Measurements from ENCODE around the gene PLXNC1. TPM values are rescaled to one million over a fixed set of nuclear protein-coding genes. Genes with fewer than 3 reads are reported as not detected.

Gene PLXNC1
- total RNA-seq, 1 donor from 2014 or later, result 2.7 TPM

DNA sequence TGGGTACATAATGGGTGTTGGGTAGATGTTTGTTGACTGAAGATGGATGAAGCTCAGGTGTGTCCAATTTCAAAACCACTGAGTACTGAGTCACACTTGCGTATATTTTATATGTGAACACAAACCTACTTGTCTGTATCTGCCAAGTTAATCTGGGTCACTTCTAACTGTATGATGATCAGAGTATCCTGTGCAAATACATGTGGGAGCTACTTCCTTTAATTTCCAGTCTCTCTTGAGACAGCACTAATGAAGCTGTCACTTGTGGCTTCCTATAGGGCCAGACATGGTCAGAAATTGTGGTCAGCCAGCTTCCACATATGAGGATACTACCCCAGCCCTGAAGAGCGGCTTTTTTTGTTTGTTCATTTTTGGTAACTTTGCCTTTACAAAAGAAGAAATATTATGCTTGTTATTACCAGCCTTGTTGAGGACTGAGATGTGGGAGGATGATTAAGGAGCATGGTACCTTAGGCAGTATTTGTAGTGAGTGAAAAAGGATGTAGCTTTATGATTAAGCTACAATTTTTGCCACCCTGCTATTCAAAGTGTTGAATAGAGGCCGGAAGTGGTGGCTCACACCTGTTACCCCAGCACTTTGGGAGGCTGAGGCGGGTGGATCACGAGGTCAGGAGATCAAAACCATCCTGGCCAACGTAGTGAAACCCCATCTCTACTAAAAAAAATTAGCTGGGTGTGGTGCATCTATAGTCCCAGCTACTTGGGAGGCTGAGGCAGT, 32.4 kb downstream of the PLXNC1 start:
- no peak for DNase-seq (ENCODE audit: low read depth)

DNA sequence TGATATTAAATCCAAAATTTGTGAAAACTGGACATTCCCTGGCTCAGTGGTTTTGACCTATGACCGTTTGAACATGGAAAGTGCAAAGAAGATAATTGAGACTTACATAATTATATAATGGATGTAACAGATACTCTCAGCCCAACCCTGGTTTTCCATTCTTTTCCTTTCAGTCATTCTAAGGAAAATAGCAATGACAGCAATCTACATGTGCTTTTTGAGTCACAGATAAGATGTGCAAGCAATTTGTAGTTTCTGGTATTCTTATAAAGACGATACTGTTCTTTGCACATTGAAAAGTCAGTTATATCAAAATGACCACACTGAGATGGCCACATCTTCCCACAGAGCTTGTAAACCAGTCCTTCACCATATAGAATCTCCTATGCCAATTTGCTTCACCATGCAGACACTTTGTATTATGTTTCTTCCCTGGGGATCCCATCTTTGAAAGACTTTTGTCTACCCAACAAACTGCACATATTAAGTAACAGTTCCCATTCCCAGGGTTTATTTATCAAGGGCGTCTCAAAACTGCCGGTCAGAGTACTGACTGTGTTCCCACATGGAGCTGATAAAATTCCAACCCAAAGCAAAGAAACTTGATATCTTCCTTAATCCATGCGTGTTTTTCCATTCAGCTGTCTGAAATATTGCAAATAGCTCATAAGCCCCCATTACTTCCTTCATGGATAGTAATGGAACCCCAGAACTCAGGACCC, 34.8 kb downstream of the PLXNC1 start:
- DNase-seq (ENCODE audit: low read depth), result no peak

DNA sequence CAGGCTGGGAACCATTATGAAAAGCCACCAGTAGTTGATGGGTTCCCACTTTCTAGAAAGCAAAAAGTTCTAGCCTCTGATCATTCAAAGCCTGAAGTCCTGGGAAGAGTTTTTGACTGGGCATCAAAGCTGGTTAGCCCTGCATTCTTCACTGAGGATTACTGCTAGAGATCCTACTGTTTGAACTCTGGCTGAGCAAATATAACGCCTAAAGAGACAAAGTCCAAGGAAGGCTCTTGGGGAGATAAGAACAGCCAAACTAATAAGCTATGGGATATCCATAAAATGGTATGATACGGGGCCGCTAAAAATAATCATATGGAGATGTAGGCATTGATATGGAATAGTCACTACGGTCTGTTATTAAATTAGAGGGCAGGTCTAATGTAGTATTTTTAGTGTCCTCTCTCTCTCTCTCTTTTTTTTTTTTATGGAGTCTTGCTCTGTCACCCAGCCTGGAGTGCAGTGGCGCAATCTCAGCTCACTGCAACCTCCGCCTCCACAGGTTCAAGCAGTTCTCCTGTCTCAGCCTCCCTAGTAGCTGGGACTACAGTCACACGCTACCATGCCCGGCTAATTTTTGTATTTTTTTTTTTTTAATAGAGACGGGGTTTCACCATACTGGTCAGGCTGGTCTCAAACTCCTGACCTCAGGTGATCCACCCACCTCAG, 35.5 kb downstream of the PLXNC1 start:
- no peak for DNase-seq (ENCODE audit: low read depth)

DNA sequence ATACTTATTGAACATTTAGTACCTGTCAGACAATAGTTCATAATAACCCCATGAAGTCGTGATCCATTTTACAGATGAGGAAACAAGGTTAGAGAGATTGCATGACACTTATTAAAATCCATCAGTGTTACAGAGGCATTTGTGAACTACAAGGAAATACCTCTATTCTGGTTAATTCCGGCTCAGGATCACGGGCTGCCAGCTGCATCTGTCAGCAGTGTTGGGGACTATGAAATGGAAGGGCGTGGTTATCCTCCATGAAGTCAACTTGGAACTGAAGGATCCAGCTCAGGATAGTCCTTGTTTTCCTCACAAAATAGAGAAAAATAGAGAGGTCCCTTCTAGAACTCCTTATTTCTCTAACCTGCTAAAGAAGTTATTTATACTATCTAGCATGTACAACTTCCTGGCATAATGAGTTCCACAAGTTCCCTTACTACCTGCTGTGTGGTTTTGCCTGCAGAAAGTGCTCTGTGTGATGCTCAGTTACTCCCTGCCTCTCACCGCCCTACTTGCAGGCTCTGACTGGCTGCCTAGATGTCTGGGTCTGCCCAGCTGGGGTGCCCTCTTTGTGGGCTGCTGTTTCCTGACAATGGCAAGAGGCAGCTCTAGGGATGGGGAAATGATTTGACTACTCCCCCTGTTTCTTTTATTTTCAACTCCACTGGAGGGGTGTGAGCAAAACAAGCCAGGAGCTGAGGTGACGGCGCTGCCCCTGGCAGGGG, 36.8 kb downstream of the PLXNC1 start:
- DNase-seq (ENCODE audit: low read depth), result no peak

DNA sequence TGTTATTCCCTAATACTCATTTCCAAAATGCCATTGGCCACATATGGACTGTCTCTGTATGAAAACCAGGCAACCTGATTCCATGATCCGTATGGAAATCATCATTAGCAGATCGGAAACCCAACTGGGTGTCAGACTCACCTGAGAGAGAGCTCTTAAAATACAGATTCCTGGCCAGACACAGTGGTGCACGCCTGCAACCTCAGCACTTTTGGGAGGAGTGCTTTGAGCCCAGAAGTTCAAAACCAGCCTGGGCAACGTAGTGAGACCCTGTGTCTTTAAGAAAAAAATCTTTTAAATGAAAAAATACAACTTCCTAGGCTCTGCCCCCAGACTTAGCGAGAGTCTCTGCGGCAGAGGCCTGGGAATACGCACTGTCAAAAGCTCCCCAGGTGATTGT, 37.4 kb downstream of the PLXNC1 start:
- no peak for DNase-seq (ENCODE audit: low read depth)

DNA sequence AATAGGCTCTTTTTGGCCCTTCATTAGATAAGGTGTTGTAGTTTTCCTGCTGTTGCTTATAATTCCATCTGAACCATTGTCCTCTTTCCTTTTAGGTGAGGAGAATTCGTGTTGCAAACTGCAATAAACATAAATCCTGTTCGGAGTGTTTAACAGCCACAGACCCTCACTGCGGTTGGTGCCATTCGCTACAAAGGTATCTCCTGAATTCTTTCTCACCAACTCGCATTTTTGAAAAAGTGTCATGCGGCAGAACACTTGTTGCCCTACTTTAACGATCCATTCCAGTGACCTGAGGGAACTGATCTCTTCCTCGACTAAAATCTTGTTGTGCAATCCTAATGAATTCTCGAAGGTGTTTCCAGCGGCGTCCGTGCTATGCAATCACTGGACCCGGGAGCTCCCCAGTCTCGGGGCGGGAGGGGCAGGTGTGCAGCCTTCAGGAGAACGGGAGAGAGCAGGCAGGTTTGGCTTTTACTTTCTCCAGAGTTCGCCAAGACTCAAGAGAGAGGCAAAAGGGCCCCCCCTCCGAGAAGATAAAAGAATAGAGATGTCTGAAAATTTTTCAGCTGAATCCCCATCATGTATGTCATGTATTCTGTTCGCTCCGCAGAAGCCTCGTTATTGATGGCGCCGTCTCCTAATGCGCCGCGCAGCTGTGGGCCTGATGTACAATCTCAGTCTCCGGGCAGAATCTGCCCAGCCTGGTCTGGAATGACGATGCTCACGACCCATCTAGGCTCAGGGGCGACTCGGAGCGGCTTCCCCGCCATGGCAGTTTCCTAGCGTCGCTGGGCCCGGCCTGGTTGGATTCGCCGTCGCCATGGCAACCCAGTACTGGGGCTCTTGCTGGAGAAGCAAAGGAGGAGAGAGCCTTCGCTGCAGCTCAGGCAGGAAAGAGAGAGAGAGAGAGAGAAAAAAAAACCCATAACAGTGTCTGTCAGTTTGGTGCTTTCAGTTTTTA, 38.2 kb downstream of the PLXNC1 start:
- peak; percentile 15 for DNase-seq (ENCODE audit: low read depth)

DNA sequence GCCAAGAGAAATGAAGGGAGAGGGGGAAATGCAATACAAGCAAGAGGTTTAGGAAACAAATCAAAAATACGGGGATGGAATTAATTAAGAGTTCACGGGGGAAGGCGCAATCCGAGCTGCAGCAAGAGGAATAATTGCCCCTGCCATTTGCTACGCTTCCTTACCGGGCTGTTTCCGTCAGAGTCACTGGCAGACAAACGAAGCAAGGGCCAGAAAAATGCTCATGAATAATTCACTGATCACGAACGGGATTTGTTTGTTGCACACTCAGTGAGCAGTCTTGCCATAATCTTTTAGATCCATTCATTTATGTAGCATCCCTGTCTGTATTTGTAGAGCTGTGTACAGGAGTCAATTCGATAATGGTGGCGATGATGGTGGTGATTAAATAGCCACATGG, 39.0 kb downstream of the PLXNC1 start:
- DNase-seq (ENCODE audit: low read depth), result peak; percentile 8

DNA sequence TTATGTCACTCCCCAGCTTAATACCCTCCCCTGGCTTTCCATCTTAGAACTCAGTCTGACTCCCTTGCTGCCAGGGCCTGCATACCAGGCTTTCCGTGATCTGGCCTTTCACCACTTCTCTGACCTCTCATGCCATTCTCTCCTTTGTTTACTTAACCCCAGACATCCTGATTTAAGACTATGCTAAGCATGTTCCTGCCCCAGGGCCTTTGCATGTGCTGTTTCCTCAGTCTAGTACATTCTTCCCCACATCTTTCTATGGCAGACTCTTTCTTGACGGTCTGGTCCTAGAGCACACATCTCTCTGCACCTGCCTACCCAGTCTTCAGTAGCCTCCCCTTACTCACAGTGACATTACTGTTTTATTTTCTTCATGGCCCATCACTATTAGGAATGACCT, 42.2 kb downstream of the PLXNC1 start:
- DNase-seq (ENCODE audit: low read depth), result no peak

DNA sequence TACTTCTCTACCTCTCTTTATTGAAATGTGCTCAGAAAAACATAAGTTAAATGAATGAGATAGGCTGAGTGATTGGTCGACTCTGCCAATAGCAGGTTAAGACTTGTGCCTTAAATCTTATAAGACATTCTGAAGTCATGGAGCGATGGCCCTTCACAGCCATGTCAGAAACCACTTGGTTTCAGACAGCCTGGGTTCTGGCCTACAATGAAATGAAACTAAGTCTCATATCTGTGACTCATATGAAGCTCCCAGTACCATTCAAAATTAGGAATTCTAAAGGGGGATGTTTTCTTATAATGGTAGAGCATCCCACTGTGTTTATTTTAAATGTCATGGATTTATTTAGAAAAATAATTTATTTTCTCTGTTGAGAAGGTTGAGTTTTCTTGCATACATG, 42.6 kb downstream of the PLXNC1 start:
- no peak for DNase-seq (ENCODE audit: low read depth)

DNA sequence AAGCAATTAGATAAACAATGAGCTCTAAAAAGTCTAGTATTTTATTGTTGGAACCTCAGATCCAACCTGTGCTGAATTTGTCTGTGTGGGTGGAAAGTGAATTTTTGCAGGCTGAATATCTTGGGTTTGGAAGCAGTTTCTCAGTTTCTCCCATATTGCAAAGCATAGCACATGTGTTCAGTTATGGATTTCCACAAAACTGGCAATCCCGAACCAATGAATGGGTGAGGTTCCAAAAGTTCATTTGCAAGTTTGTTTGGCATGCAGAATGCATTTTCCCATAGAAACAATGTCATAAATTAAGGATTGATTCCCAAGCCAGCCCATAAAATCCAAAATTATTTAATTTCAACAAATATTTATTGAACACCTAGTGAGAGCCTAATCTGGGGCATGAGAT, 43.4 kb downstream of the PLXNC1 start:
- DNase-seq (ENCODE audit: low read depth), result no peak

DNA sequence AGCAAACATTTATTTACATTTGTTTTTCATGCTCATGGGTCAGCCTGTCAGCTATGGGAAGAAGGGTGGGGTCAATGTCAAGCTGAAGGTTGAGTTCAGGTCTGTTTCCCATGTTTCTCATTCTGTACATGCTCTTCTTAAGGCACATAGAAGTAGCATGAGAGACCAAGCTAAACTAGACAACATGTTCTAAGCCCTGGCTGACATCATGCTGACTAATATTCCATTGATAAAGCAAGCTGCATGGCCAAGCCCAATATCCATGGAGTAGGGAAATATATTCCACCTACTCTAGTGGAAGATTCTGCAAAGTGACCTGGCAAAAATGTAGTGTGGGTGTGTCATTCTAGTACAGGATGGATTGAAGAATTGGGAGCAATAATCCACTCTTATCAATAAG, 44.1 kb downstream of the PLXNC1 start:
- DNase-seq (ENCODE audit: low read depth), result no peak

DNA sequence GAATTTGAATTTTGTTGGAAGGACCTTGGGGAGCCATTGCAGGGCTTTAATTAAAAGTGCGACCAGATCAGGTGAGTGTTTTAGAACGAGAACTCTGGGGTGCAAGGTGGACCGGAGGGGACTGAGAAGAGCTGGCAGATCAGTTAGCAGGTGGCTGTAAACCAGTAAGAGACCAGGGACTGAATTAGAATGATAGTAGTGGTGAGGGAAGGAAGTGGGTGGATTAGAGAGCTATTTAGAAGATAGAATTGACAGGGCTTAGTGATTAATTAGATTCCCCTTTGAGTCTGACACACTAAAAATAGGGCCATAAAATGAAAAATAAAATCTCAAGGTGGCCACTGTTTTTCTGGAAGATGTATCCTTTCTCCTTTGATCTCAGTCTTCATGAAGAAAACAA, 44.8 kb downstream of the PLXNC1 start:
- no peak for DNase-seq (ENCODE audit: low read depth)

DNA sequence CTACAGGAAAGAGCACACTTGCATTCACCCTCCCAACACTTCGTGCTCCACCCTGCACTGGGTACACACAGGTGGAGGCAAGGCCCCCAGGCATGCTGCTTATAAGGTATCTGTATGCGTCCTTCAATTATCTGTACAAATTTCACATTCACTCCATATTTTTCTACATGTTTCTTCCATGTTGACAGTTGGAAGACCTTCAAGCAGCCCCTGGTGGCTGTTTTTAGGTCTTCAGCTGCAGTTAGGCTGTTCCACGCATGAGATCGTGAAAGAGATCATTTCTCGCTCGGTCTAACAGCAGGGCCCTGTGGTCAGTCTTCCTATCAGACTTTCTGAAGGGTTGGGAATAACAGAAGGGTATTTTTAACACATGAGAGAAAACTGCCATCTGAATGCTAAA, 47.1 kb downstream of the PLXNC1 start:
- no peak for DNase-seq (ENCODE audit: low read depth)

DNA sequence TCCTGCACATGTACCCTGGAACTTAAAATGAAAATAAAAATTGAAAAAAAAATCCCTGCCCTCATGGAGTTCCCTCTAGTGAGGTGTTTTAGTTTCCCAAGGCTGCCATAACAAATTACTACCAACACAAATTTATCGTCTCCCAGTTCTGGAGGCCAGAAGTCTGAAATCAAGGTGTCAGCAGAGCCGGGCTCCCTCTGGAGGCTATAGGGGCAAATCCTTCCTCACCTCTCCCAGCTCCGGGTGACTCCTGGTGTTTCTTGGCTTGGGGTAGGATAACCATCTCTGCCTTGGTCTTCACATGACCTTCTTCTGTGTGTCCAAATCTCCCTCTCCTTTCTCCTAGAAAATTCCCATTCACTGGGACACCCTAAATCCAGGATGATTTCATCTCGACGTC, 50.1 kb downstream of the PLXNC1 start:
- DNase-seq (ENCODE audit: low read depth), result no peak

DNA sequence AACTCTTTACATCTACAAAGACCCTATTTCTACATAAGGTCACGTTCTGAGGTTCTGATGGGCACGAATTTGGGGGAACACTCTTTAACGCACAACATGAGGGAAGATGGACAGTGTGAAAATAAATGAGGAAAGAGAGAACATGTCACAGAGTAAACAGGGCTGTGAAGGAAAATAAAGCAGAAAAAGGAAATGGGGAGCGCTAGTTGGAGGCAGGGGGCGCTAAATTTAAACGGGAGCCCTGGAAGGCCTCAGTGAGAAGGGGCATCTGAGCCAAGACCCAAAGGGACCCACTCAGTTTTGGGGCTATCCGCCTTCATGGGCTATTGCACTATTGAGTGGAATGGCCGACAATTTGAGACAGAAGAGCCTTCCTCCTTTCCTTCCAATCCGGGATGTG, 50.5 kb downstream of the PLXNC1 start:
- DNase-seq (ENCODE audit: low read depth), result no peak

DNA sequence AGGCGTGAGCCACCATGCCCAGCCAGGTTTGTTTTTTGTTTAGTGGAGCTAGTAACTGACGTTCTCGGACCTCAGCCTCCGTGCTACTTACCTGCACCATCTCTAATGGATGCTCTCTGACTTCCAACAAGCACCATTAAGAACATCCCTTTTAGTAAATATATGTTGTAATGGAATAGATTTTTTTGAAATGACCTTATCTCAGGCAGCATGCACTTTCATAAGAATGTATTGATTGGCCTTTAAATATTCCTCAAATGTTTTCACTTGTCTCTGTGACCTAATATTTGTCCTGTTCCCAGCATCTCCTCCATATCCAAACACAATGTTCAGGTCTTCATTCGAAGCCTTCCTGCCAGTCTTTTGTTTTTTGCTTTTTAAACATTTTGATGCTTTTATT, 51.7 kb downstream of the PLXNC1 start:
- no peak for DNase-seq (ENCODE audit: low read depth)

DNA sequence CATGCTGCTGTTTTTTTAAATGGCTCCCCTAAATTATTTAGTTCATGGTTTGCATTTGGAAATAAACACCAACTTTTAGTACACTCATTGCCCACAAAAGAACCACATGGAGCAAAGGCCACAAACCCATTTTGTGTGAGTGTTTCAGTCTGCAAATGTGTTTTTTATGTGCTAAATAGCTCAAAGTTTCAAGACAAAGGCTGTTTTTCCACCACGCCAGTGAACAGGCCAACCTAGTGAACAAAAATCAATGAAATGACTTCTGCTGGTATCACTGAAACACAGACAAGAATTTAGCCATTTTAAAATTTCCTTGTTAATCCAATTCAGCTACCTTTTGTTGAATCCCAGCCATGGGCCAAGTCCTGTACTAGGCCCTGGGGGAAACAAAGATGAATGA, 52.3 kb downstream of the PLXNC1 start:
- DNase-seq (ENCODE audit: low read depth), result no peak

DNA sequence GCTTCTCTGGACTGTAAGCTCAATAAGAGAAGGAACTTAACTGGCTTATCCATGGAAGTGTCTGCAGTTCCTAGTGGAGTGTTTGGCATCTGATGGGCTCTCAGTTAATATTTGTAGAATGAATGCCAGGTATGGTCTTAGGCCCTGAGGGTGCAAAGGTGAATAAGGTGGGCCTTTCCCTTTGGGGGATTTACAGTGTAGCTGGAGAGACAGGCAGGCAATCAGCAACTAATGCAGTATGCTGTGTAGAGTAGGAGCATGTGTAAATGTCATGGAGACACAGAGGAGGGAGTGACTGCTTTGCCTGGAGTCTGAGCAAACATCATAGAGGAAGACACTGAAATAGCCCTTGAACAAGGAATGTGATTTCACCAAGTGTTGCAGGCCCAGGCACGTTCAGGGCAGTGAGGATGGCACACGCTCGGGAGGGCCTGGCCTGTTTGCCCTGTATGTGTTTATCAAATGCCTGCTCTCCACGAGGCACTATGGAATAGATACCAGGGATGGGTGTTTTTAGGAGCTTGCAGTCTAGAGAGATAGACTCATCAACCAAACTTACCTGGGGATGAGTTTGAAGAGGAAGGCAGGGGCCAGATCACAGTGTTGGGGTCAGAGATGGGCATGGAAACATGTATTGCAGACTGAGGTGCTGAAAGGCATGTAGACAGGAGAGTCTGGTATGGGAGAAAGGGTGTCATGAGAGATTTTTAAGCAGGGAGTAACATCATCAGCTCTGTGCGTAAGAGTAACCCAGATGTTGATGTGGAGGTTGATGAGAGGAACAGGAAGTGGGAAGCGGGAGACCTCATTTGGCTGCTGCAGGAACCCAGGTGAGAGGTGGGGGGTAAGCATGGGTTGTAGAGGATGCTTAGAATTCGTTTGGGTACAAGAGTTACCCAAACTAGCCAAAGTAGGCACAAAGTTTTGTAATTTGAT, 54.1 kb downstream of the PLXNC1 start:
- DNase-seq (ENCODE audit: low read depth), result no peak

DNA sequence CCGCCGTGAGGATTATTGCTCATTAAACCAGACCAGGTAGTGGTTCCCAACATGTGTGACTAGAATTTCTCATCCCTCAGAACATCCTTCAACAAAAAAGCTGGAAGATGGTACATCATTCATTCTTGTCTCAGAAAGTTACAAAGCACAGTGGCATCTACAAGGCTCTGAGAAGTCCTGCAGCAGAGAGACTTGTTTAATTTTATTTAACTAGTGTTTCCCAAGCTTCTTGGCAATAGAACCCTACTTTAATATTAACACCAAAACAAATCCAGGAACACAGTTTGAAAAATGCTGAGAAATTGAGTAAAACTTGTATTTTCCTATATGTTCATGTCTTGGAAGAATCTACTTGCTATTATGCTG, 54.8 kb downstream of the PLXNC1 start:
- no peak for DNase-seq (ENCODE audit: low read depth)

DNA sequence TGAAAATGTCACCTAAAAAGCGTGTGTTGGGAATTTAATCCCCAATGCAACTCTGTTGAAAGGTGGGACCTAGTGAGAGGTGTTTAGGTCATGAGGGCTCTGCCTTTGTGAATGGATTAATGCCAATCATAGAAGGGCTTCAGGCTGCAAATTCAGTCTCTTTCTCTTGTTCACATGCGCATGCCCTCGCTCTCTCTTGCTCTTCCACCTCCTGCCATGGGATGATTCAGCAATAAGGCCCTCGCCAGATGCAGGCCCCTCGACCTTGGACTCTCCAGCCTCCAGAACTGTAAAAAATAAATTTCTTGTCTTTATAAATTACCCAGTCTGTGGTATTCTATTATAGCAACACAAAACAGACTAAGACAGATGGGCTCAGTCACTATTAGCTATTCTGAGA, 55.4 kb downstream of the PLXNC1 start:
- no peak for DNase-seq (ENCODE audit: low read depth)
